Activated B cell treated with CpG ODN at 0.5 μM for 24 hours (primary cell): Measurements from ENCODE around the gene SLBP. TPM values are rescaled to one million over a fixed set of nuclear protein-coding genes. Genes with fewer than 3 reads are reported as not detected.

Experiments used
- ATAC-seq: fragments of 200-7000 bp; cut with Tn5 transposase; one replicate; pipeline ENCODE4 v1.10.0; 2021; ENCODE audit warnings: low read depth, mild to moderate bottlenecking, moderate library complexity
- CTCF ChIA-PET: fragments of 350-600 bp; sonication (Branson Sonifier 250); formaldehyde crosslinking; loops from one replicate; lab custom pipeline; 2021; ENCODE audit warnings: antibody characterized with exemption; lab: Charles Lee
- POLR2A ChIA-PET: fragments of 350-600 bp; sonication (Branson Sonifier 250); formaldehyde crosslinking; loops from one replicate; lab custom pipeline; 2021; ENCODE audit warnings: antibody characterized with exemption; lab: Charles Lee
- DNase-seq: peaks from one replicate; pipeline ENCODE4 v3.0.0; 2022
- H3K27ac Mint-ChIP-seq: one replicate; pipeline ENCODE4 v1.8.0; 2020; ENCODE audit warnings: mixed read lengths
- H3K27me3 Mint-ChIP-seq: one replicate; pipeline ENCODE4 v1.8.0; 2021; ENCODE audit warnings: mixed read lengths
- H3K36me3 Mint-ChIP-seq: one replicate; pipeline ENCODE4 v1.8.0; 2021; ENCODE audit warnings: low read depth, mixed read lengths
- H3K4me1 Mint-ChIP-seq: one replicate; pipeline ENCODE4 v1.8.0; 2021; ENCODE audit warnings: mixed read lengths
- H3K4me3 Mint-ChIP-seq: one replicate; pipeline ENCODE4 v1.8.0; 2020; ENCODE audit warnings: mild to moderate bottlenecking, mixed read lengths
- H3K9me3 Mint-ChIP-seq: one replicate; pipeline ENCODE4 v1.8.0; 2020; ENCODE audit warnings: mixed read lengths
- intact Hi-C: fragments of 100-400 bp; cut with micrococcal nuclease; formaldehyde crosslinking; loops from one replicate; pipeline ENCODE4 v1.15.1; 2024
- total RNA-seq: library from RNA; stranded (reverse); gene quantifications from 2 replicates; pipeline ENCODE4 v1.2.3, GENCODE V29; 2022
- TF ChIP-seq, protein P1 (sequence below): fragments of 200-600 bp; IDR thresholded peaks from one replicate; pipeline ENCODE4 v1.8.0; 2022; ENCODE audit warnings: antibody characterized with exemption, mild to moderate bottlenecking

Gene SLBP
- total RNA-seq, 1 donor from 2014 or later: 34.0 TPM

- TF ChIP-seq, protein P1, sequence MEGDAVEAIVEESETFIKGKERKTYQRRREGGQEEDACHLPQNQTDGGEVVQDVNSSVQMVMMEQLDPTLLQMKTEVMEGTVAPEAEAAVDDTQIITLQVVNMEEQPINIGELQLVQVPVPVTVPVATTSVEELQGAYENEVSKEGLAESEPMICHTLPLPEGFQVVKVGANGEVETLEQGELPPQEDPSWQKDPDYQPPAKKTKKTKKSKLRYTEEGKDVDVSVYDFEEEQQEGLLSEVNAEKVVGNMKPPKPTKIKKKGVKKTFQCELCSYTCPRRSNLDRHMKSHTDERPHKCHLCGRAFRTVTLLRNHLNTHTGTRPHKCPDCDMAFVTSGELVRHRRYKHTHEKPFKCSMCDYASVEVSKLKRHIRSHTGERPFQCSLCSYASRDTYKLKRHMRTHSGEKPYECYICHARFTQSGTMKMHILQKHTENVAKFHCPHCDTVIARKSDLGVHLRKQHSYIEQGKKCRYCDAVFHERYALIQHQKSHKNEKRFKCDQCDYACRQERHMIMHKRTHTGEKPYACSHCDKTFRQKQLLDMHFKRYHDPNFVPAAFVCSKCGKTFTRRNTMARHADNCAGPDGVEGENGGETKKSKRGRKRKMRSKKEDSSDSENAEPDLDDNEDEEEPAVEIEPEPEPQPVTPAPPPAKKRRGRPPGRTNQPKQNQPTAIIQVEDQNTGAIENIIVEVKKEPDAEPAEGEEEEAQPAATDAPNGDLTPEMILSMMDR: no peak
- no peaks in the 10 kb centered on the region for H3K27me3 Mint-ChIP-seq
- CTCF ChIA-PET: no interaction called here
- H3K4me1 Mint-ChIP-seq: no peaks in the 10 kb centered on the region
- no peak for DNase-seq
- H3K9me3 Mint-ChIP-seq: no peaks in the 10 kb centered on the region
- intact Hi-C loops: no loop called here
- H3K36me3 Mint-ChIP-seq: no peaks in the 10 kb centered on the region
- no peak overlapping the region for H3K27ac Mint-ChIP-seq
- no peak overlapping the region for H3K4me3 Mint-ChIP-seq
- no peak for ATAC-seq
- POLR2A ChIA-PET: no interaction called here
Measured at GRCh38 chr4:1669270-1669669, 42.8 kb downstream of the SLBP start.

GRCh38 chr4:1668488-1668840 is 43.7 kb downstream of the SLBP start:
- H3K4me3 Mint-ChIP-seq: no peak overlapping the region
- DNase-seq (no peak), ATAC-seq (no peak)
- TF ChIP-seq, protein P1: no peak
- ChIA-PET POLR2A (no interaction called here), CTCF (no interaction called here)
- intact Hi-C loops: no loop called here
- H3K4me1 Mint-ChIP-seq: no peaks in the 10 kb centered on the region
- H3K36me3 Mint-ChIP-seq: no peaks in the 10 kb centered on the region
- H3K9me3 Mint-ChIP-seq: no peaks in the 10 kb centered on the region
- H3K27ac Mint-ChIP-seq: no peak overlapping the region
- H3K27me3 Mint-ChIP-seq: no peaks in the 10 kb centered on the region

DNA sequence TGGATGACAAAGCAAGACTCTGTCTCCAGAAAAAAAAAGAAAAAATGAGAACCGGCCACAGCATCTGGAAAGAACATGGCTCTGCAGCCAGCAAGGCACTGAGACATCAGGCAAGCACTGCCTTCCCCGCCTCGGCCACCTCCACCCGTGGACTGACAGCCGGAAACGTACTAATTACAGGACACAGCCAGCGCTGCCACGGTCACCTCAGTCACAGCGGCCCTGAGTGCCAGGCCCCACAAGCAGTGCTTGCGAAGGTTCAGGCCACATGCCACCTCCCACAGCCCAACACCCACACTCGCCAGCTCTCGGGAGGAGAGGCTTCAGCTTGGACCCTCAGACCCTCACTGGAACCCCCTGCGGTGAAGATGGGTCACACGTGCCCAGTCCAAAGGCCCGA is 44.8 kb downstream of the SLBP start:
- DNase-seq (no peak), ATAC-seq (no peak)
- POLR2A ChIA-PET: interaction anchor here (0.5 kb wide), 1 partner anchor 29 kb away, joined by 4 read pairs; no protein-coding TSS in a partner anchor
- Mint-ChIP-seq H3K36me3 (no peaks in the 10 kb centered on the region), H3K27ac (no peak overlapping the region), H3K27me3 (no peaks in the 10 kb centered on the region), H3K9me3 (no peaks in the 10 kb centered on the region), H3K4me1 (no peaks in the 10 kb centered on the region), H3K4me3 (no peak overlapping the region)
- CTCF ChIA-PET: no interaction called here
- intact Hi-C loops: no loop called here
- TF ChIP-seq, protein P1: no peak

- Mint-ChIP-seq H3K4me3 (no peak overlapping the region), H3K36me3 (no peaks in the 10 kb centered on the region), H3K27me3 (no peaks in the 10 kb centered on the region), H3K27ac (no peak overlapping the region), H3K9me3 (no peaks in the 10 kb centered on the region), H3K4me1 (no peaks in the 10 kb centered on the region)
- intact Hi-C loops: no loop called here
- TF ChIP-seq, protein P1: no peak
- CTCF ChIA-PET: no interaction called here
- DNase-seq (no peak), ATAC-seq (no peak)
- POLR2A ChIA-PET: no interaction called here
Measured at GRCh38 chr4:1666391-1666790, 45.7 kb downstream of the SLBP start.

DNA sequence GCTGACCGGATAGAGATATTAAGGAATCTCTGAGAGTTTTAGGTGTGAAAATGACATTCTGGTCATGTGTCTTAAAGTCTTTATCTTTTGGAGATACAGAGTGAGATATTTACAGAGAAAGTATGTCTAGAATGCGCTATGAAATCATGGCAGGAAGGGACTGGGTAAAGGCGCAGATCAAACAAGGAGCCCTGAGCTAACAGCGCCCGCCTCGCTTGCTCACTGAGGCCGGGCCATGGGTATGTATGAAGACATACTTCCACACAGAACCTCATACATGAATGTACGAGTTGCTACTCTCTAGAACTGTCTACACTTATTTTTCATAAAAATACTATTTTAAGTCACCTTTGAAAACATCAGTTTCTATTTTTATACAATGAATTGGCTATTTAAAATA is 48.0 kb downstream of the SLBP start:
- no peaks in the 10 kb centered on the region for H3K4me1 Mint-ChIP-seq
- no peaks in the 10 kb centered on the region for H3K9me3 Mint-ChIP-seq
- H3K27me3 Mint-ChIP-seq: no peaks in the 10 kb centered on the region
- DNase-seq (no peak), ATAC-seq (no peak)
- intact Hi-C loops: no loop called here
- CTCF ChIA-PET: no interaction called here
- H3K27ac Mint-ChIP-seq: no peak overlapping the region
- TF ChIP-seq, protein P1: no peak
- POLR2A ChIA-PET: interaction anchor here (0.7 kb wide), 1 partner anchor 115 kb away, joined by 6 read pairs; no protein-coding TSS in a partner anchor
- H3K4me3 Mint-ChIP-seq: no peak overlapping the region
- H3K36me3 Mint-ChIP-seq: no peaks in the 10 kb centered on the region
